GM18507 (cell line): ENCODE measurements around the gene NOS1.

ENCODE experiments used
- DNase-seq: peaks from one replicate; pipeline ENCODE4 v3.0.0; 2011; ENCODE audit warnings: low read depth; ENCODE audit not compliant: insufficient read length; ENCODE audit errors: extremely low spot score
- FAIRE-seq: peaks from 2 replicates; lab custom pipeline; 2011; peaks lifted over from hg19 to GRCh38; lab: Jason Lieb, UNC

The NOS1 gene

DNA sequence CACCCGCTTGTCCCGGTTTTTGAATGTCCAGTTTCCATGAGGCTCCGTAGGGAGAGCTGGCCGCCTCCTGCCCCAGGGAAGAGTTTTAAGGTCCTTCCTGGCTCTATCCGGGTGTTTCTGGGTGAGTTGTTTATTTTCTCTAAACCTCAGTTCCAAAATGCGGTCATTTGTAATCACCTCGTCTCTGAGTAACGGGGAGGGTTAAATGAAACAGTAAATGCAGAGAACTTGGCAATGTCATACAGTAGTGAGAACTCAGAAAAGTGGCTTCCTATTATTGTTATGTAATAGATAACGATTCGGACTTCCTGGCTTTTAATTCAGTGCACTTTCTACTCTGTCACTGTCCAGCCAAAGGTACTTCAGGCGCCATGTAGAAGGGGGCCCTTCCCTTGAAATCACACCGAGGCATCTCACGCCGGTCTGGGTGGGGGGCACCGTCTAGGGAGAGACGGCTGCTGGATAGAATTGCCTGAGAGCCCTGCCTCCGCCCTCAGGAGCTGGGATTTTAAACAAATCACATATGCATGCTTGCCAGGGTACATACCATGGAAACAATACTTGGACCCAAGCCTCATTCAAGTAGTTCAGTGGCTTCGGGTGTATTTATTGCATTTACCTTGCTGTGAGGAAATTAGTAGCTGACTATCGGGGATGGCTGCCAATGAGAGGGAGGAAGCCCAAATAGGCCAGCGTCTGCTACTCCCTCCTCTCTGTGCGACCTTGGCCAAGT is 26.4 kb downstream of the NOS1 start:
- DNase-seq (no peak), FAIRE-seq (no peak)

DNA sequence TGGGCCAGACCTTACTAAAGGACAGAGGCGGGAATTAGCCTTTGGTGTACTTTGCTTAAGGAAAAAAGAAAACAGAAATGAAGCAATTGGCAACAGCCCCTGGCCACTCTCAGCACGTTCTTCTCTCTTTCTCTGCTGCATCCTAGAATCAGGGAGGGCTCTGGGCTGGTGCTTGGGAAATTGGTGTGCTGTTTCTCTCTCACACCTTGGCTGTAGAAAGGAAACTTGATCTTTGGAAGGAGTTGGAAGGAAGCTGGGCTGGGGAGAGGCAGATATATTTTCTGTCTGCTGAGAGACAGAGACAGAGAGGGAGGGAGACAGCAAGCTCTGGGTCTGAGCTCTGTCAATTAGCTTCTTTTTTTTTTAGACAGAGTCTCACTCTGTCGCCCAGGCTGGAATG is 27.4 kb downstream of the NOS1 start:
- DNase-seq: no peak

DNA sequence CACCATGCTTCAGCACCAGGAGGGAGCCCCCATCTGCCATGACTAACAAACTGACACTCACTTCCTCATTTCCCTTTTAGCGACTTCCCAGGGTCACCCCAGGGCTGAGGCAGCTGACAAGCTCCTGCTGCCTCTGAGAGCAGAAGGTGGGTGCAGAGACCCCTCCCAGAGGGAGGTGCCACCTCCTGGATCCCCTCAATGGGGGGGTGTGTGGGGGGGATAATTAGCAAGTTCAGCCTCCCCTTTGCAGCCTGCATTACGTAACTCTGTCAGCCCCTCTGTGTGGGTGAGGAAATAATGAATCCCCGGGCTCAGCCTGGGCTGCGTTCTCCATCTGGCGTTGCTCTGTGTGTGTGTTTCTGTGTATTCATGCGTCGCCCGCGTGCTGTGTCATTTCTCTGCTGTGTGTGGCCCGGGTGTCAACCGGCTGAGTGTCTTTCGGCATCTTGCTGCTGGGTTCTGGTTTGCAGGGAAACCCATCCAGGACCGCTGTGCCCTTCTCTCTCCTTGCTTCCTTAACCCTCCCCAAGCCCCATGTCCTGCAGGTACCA is 28.0 kb downstream of the NOS1 start:
- FAIRE-seq (no peak), DNase-seq (no peak)

More for the DNA sequence above, 27.4 kb downstream of the NOS1 start:
- FAIRE-seq: no peak

DNA sequence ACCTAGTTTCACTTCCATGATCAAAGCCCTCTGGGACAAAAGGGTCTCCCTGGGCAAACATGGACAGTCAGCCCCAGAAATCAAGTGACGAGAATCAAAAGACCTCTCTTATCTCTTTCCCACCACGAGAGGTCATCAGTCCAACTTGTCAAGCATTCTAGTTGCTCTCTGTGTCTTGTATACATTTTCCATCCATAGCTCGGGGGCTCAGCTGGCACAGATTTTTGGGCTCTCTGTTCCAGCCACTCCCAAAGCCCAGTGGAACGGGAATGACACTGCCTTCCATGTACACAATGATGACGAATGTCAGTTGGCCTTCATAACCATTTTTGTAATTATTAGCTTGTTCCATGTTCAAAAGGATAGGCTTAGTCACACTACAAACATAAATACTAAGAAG is 29.7 kb downstream of the NOS1 start:
- no peak for DNase-seq
- no peak for FAIRE-seq

DNA sequence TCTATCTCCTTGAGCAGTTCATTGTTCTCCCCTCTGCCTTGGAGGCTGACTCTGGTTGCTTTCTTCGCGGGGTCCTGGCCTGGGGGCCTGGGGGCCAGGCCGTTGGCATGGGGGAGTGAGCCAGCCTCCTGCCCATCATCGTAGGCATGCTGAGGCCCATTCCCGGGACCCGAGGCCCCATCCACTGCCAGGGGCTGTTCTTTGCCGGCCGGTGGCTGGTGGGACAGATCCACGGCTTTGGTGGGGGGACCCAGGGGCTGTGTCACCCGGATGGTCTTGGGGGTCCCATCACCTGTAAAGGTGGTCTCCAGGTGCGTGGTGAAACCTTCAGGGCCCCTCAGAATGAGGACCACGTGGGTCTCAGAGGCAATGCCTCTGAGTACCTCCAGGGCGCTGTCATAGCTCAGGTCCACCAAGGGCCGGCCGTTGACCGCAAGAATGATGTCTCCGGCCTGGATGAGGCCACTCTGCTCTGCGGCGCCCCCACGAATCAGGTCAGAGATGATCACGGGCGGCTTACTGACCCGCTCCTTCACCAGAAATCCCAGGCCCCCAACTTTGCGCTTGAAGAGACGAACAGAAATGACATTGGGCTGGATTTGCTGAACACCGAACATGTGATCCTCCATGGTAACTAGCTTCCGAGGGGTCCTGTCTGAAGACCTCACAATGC is 30.8 kb downstream of the NOS1 start:
- DNase-seq: no peak
- FAIRE-seq: no peak

DNA sequence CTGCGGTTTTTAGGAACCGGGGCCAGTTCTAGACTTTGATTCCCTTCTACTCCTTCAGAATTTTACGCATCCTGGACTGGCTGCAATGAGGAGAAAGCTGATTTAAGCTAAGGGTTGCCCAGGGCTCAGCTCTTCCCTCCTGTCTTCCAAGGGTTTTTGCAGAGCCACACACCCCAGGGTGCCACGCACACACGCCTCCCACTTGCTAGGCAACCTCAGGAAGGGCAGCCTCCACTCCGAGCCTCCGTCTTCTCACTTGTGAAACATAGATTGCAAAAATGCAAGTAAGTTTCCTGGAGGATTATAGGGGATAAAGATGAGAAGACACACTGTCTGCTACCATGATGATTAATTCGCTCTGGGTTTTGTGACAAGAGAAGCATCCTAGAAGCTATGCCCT is 31.7 kb downstream of the NOS1 start:
- DNase-seq (no peak), FAIRE-seq (no peak)

DNA sequence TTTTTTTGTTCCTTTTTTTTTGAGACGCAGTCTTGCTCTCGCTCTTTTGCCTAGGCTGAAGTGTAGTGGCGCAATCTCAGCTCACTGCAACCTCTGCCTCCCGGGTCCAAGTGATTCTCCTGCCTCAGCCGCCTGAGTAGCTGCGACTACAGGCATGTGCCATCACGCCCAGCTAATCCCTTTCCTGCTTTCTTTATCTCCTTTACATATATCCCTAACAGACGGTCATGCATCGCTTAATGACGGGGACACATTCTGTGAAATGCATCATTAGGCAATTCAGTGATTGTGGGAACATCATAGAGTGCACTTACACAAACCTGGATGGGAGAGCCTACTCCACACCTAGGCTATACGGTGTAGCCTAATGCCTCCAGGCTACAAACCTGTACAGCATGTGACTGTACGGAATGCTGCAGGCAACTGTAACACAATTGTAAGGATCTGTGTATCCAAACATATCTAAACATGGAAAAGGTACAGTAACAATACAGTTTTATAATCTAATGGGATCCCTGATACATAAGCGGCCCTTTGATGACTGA is 32.8 kb downstream of the NOS1 start:
- DNase-seq: no peak

DNA sequence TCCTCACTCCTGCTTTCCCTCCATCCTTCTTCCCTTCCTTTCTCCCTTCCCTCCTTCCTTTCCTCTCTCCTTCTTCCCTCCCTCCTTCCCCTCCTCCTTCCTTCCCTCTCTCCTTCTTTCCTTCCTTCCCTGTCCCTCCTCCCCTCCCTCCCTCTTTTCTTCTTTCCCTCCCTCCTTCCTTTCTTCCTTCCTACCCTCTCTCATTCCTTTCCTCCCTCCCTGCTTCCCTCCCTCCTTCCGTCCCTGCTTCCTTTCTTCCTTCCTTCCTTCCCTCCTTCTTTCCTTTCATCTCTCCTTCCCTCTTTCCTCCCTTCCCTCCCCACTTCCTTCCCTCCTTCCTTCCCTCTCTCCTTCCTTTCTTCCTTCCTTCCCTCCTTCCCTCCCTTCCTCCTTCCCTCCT is 39.0 kb downstream of the NOS1 start:
- DNase-seq: no peak
- no peak for FAIRE-seq

More for the DNA sequence above, 32.8 kb downstream of the NOS1 start:
- no peak for FAIRE-seq

DNA sequence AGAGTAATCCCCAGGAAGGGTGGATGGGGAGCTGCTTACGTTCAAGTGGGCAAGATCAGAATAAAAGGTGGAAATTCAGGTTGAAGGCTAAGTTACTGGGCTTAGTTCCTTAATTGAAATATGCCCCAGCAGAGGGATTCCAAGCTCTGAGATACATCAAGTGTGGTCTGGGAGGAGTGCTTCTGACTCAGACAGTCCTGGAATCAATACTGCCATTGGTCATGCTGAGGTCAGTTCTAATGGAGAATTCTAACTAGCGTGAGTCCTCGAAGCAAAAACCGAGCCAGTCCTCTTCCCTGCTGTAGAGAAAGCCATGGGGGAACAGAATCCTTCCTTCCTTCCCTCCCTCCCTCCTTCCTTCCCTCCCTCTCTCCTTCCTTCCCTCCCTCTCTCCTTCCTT is 39.9 kb downstream of the NOS1 start:
- DNase-seq (no peak), FAIRE-seq (no peak)

DNA sequence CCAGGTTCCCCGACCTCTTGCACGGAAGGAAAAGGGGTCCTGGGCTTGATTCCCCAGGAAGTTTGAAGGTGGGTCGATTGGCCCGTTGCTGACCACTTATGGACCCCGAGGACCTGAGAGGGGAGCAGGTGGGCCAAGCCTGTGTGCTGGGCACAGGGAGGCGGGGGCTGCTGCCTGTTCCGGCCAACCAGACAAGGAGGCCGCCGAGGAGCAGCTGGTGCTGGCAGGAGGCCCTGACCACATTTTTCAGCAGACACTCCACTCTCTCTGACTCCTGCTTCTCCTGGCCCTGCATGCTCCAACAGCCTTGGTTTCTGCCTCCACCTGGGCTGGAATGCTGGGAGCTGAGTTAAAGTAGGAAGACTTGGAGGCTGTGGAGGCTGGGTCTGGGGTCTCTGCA is 42.8 kb downstream of the NOS1 start:
- no peak for FAIRE-seq
- no peak for DNase-seq

DNA sequence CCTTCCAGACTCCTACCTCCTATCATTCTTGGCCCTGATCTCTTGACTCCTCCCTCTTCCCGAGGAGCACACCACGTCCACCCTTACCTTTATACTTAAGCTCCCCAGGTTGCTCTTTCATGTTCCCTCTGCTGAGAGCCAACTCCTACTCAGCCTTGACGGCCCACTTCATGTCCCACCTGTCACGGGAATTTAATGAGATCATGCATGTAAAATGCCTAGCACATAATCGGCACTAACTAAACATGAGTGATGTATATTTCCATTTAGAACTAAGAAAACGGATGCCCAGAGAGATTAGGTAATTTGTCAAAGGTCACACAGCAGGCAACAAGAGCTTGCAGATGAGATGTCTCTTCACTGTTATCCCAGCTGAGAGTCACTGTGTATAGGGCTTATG is 45.1 kb downstream of the NOS1 start:
- DNase-seq (no peak), FAIRE-seq (no peak)

DNA sequence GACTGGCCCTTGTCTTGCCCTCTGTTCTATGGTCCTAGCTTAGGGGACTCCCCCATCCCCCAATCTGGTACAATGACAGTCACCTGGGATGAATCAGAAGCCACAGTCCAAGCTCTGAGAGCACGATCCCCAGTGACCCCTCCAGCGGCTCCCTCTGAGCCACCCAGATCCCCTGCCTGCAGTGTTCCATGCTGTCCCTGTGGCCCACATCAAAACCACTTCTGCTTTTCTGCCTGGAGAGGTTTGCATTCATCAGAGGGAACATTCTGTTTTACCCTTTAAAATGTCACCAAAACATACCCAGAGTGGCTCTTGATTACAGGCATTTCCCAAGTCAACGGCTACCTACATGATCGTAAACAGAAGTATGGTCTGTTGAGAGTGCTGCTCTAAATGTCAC is 47.5 kb downstream of the NOS1 start:
- no peak for FAIRE-seq
- DNase-seq: no peak

DNA sequence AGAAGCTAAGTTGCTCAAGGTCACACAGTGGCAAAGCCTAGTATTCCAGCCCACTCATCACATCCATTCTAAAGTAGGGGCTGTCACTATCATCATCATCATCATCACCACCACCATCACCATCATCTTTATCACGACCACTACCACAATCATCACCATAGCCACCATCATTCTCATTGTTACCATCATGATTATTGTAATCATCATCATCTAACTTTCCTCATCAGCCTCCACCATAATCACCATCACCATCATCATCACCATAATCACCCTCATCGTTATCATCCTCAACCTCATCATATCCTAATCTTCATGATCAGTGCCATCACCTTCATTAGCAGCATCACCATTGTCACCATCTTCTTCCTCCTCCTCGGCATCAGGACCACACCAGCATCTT is 48.7 kb downstream of the NOS1 start:
- FAIRE-seq (no peak), DNase-seq (no peak)

DNA sequence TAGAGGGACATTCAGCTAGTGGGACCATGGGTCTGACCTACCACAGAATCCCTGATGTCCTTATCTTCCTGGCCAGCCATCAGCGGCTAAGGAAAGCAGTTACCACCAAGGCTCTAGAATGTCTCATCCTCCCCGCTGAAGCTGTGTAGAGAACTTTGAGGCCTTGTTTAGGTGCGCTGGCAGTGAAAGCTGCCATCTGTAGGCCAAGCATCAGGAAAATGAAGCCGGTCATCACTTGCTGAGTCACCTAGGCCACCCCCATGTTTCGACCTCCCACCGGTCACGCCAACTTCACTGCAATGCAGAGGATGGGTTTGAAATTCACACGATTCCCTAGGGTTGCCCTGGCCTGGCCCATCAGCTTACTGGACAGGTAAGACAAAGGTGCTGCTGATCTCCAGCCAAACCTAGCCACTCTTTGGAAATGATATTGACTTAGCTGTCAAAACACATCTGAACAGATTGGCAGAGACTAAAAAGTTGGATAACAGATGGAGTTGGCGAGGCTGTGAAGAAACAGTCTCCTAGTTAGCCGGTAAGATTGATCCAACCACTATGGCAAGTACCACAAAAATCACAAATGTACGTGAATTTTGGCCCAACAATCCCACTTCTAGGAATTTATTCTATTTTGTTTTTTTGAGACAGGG is 52.0 kb downstream of the NOS1 start:
- DNase-seq: no peak
- FAIRE-seq: no peak

DNA sequence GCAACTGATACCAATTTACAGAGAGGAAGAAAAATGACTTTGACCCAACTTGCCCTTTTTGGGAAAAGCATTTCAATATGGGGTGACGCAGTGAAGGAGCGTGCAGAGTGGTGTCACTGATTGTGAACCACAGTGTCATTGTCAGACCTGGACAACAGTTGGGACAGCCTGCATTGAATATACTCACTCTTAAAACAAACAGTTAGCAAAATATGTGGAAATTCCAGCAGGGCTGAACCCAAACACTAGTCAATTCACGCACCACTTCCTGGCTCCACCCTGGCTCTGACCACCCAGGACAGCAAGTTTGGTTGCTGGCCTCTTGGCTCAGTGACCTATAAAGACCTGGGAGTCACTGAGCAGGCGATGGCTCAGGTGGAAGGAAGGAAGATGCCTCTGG is 61.3 kb downstream of the NOS1 start:
- DNase-seq: no peak
- FAIRE-seq: no peak

DNA sequence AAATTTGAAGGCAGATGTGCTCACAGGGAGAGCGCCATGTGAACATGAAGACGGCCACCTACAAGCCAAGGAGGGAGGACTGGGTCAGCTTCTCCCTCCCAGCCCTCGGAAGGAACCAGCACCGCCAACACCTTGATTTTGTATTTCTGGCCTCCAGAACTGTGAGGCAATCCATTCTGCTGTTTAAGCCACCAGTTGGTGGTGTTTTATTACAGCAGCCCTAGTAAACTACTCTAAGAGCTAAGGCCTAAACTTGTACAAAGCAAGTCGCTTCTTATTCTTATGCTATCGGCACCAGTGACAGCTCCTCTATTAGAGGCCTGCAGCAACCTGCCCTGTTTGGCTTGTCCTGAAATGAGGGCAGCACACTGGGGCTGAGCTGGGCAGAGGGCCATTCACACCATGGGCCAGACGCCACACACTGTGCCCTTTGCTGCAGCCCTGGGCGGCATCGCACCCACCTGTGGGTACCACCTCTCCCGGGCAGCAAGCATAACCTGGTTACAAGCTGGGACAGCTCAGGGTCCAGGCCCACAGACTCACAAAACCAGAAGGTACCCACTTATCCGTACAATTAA is 62.7 kb downstream of the NOS1 start:
- FAIRE-seq (no peak), DNase-seq (no peak)

DNA sequence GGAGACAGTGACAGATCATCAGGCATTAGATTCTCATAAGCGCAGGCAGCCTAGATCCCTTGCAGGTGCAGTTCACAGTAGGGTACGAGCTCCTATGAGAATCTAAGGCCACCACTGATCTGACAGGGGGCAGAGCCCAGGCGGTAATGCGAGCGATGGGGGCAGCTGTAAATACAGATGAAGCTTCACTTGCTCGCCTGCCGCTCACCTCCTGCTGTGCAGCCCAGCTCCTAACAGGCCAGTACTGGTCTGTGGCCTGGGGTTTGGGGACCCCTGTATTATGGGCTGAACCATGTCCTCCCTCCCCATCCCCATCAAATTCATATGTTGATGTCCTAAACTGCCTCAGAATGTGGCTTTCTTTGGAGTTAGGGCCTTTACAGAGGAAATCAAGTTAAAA is 63.2 kb downstream of the NOS1 start:
- DNase-seq: no peak
- FAIRE-seq: no peak

DNA sequence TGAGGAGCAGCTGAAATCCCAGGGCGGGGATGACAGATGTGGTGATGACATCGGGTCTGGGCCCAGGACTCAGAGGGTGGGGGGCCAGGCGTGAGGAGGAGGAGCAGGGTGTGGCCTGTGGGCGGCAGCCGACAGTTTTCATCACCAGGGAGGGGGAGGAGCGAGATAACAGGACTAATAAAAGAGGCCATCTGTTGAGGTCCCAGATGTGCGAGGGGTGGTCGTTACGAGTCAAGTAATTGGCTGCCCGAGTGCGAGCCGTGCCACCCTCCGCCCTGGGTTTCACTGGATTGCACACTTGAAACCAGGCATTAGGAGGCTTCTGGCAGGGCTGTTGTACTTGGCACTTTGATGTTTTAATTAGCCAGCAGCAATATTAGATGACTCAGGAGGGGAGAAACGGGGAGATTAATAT is 67.2 kb downstream of the NOS1 start:
- DNase-seq (no peak), FAIRE-seq (no peak)

DNA sequence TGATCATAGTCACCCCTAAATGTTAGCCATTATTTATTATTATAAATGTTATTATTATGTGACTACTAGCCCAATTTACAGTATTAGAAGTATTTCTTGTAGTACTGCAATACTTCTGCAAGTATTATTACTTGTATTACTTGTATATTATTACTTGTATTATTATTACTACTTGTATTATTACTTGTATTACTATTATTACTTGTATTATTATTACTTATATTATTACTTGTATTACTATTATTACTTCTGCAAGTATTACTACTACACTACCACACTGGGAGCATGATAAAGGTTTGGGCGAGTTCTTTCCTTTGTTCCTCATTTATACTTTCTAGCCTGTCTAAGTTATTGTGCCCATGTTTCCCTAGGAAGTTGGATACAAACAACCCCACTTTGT is 67.9 kb downstream of the NOS1 start:
- DNase-seq (no peak), FAIRE-seq (no peak)

DNA sequence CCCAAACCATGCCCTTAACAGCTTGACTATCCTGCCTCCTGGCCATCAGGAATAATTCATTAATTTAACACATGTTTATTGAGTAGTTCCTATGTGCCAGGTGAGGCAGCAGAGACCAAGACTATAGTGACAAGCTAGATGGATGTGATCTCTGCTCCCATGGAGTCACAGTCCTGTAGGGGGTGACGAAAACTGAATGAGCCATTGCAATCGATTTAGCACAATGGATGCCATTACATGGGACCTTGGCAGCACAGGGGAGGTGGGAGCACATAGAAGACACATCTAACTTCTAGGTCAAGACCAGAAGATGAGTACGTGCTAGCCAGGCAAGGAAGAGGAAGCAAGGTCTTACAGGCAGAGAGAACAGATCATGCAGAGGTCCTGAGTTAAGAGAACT is 68.7 kb downstream of the NOS1 start:
- no peak for FAIRE-seq

More for the DNA sequence above, 68.7 kb downstream of the NOS1 start:
- DNase-seq: no peak
